Esophagus muscularis mucosa (tissue), 3 donors: ENCODE results near the gene CNPY4.

ENCODE experiments used
- POLR2AphosphoS5 ChIP-seq, 2 donors: sonication (generic); formaldehyde crosslinking; IDR thresholded peaks; one replicate each; pipeline ENCODE4 v1.6.1; 2017; ENCODE audit warnings: antibody characterized with exemption in 2 of 2
- TF ChIP-seq, protein P1 (sequence below), 3 experiments: fragments of 200-600 bp in 2 of 3; fragments of 450-650 bp in 1 of 3; sonication (generic) in 2 of 3; IDR thresholded peaks; one replicate each; pipeline ENCODE4 v1.5.1; 2017 to 2019; ENCODE audit warnings: antibody characterized with exemption in 3 of 3, mild to moderate bottlenecking in 2 of 3, moderate library complexity in 1 of 3

DNA sequence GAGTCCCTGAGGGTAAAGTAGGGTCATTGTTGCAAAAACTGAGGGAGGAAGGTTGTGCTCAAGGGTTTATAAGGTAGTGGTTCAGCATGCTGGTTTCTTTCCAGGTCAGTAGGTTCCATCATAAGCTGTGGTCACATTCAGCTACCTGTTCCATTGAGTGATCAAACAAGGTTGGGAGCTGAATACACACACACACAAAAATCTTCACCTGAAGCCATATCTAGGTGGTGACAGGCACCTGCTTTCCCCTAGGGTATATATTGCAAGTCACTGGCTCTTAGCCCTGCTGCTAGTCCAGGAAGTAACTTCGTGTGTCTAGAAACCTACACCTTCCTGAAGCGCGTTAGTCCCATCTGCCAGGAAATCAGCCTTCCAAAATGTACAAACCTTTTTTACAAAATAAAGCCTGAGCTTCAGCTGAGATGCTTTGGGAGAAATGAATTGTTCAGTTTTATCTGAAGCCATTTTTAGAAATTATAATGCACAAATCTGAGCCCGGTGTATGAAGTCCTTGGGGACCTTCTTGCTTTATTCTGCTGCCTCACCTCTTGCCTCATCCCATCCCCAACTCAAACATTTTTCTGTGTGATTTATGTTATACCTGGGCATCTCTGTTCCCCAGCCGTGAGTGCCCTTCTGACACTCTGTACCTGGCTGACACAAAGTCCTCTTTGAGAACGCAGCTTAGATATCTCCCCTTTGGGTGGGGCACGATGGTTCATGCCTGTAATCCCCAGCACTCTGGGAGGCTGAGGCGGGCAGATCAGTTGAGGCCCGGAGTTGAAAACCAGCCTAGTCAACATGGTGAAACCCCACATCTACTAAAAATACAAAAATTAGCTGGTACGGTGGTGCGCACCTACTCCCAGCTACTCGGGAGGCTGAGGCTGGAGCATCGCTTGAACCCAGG, 18.7 kb downstream of the CNPY4 start:
- no peak for TF ChIP-seq POLR2AphosphoS5 (IDR thresholded peaks at IDR 0.05)
- TF ChIP-seq, protein P1, sequence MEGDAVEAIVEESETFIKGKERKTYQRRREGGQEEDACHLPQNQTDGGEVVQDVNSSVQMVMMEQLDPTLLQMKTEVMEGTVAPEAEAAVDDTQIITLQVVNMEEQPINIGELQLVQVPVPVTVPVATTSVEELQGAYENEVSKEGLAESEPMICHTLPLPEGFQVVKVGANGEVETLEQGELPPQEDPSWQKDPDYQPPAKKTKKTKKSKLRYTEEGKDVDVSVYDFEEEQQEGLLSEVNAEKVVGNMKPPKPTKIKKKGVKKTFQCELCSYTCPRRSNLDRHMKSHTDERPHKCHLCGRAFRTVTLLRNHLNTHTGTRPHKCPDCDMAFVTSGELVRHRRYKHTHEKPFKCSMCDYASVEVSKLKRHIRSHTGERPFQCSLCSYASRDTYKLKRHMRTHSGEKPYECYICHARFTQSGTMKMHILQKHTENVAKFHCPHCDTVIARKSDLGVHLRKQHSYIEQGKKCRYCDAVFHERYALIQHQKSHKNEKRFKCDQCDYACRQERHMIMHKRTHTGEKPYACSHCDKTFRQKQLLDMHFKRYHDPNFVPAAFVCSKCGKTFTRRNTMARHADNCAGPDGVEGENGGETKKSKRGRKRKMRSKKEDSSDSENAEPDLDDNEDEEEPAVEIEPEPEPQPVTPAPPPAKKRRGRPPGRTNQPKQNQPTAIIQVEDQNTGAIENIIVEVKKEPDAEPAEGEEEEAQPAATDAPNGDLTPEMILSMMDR (IDR thresholded peaks at IDR 0.05): no peak
